HG02798 (cell line): Measurements from ENCODE around the gene HNRNPUL2.

Source experiments
- ATAC-seq: cut with Tn5 transposase; IDR thresholded peaks from one replicate; pipeline ENCODE4 v1.9.1; 2021; ENCODE audit warnings: mild to moderate bottlenecking; ENCODE audit not compliant: unreplicated experiment, poor library complexity

HNRNPUL2 gene

DNA sequence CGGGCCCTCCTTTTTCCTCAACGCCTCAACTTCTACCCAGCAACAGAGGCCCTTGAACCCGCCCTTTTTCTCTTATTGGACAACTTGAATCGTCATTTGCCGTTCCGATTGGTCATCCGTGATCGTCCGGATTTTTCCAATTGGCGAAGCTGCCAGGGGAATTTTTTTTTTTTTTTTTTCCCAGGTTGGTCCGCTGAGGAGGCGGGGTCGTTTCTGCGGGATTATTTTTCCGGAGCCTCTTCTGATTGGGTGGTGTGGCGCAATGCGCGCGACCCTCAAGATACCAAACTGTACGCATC, 564 bp upstream of the HNRNPUL2 start:
- peak; percentile 65 for ATAC-seq

GRCh38 chr11:62726915-62727164, 417 bp downstream of the HNRNPUL2 start:
- no peak for ATAC-seq

GRCh38 chr11:62726156-62726914, 922 bp downstream of the HNRNPUL2 start:
- ATAC-seq = no peak

GRCh38 chr11:62725646-62726045, 1.6 kb downstream of the HNRNPUL2 start:
- no peak for ATAC-seq

- ATAC-seq = no peak
Observed at GRCh38 chr11:62724171-62724570, 3.1 kb downstream of the HNRNPUL2 start.

DNA sequence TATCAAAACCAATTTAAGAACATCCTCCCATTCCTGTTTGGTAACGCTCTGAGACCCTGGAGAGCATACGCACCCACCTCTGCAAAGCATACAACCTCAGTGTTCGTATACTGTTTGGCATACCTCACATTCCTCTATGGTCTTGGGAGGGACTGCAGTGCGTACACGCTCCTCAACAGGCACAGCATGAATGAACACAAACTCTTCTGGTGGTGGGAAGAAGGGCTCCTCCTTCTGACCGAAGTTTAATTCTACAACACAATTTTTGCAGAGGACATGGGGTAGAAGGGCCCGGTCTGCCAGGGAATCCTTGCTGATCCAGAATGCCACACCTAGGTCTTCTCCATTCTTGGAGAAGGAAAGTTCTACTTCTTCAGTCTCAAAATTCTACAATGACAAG, 5.3 kb downstream of the HNRNPUL2 start:
- ATAC-seq = no peak

DNA sequence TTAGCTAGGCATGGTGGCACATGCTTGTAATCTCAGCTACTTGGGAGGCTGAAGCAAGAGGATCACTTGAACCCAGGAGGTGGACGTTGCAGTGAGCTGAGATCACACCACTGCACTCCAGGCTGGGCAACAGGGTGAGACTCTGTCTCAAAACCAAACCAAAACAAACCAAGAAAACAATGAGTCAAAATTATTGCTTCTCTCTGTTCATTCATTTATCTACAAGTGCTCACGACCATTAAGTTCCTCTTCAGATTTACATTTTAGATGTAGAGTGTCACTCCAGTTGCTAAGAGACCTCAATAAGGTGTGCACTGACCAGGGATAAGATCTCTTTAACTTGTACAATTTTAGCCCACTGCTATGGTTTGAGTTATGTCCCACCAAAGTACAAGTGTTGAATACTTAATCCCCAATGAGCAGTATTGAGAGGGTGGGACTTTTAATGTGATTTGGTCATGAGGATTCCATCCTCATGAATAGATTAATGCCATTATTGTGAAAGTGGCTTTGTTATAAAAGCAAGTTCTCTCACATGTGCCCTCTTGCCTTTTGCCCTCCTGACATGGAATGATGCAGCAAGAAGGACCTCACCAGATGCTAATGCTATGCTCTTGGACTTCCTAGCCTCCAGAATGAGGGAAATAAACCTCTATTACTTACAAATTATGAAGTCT, 7.8 kb downstream of the HNRNPUL2 start:
- no peak for ATAC-seq

GRCh38 chr11:62716816-62717215, 10.4 kb downstream of the HNRNPUL2 start:
- ATAC-seq = no peak

DNA sequence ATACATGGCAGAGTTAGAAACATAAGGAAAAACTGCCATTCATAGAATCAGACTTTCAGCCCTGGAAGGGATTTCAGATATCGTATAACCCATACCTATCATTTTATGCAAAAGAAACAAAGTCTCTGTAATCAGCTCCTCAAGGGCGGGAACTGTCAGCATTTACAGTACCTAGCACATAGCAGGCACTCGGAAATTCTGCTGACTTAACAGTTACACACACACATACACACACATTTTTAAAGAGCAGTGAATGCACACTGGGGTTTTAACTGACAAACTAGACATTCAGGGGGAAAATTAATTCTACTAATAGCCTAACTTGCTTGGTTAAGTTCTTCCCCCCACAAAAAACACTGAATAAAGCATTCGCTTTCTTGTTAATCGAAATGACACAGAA, 11.1 kb downstream of the HNRNPUL2 start:
- no peak for ATAC-seq

- no peak for ATAC-seq
Observed at GRCh38 chr11:62715150-62716130, 11.8 kb downstream of the HNRNPUL2 start.

DNA sequence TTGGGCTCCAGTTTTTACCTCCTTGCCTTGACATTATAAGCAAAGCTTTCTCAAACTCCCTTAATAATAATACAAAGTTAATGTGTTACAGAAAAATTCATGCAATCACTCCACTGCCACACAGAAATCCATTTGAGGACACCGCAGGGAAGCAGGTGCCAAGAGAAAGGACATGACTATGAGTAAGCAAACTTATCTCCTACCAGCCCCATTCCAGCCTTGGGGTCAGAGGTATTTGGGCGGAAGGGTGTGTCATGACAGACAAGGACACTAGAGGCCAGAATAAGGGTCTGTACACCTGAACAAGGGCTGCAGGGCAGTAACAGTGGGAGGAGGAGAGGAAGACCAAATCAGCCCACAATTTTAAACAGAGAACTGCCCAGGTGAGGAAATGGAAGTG, 13.9 kb downstream of the HNRNPUL2 start:
- no peak for ATAC-seq

DNA sequence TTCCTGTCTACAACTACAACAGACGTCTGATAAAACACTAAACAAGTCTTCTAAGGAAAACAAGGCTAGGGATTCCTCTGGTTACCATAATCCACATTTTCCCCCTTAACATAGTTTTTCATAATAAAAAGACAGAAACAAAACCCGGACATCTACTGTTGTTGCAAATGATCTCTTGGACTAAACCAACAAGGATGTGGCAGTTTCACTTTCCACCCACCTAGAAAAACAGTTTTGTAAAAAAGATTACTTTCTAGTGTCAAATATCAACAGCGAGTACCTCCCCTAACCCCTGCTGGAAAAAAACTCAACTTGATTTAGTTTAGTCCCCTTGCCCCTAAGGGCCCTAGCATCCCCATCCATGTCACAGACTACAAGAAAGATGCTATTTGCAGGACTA, 14.4 kb downstream of the HNRNPUL2 start:
- ATAC-seq = no peak

DNA sequence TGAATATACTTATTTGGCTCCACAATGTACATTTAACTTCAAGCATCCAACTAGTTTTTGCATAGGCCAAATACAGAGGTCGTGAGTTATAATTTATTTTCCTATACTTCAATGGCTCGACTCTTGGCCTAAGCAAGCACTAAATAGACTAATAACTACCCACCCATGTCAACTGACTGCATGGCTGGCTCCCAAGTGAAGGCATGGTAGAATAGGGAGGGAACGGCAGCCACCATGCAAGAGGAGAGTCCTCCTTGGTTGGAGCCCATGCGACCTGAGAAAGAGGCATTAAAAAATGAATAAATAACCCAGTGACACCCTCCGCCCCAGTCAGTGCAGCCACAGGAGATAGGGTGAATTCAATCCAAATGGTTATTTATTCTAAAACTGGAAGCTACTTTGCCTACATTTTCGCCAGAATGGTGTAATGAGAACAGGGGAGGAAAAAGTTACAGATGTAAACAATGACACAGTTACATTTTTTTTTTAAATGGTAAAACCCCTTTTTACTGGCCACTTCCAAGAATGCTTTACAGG, 14.9 kb downstream of the HNRNPUL2 start:
- no peak for ATAC-seq

DNA sequence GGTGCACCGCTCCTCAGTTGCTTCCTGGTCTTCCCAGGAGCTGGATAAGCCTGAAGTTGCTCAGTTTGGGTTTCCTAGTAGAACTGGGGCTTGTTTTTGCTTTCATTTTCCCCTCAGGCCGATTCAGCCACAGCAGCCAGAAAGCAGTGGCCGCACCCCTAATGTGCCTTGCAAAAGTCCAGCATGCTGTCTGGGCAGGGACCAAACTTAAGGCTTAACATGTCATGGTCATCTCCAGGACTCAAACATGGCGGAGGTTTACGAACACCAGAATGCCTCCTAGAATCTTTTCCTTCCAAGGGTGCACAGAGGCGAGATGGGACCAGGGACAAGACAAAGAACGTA, 17.3 kb downstream of the HNRNPUL2 start:
- ATAC-seq = no peak

DNA sequence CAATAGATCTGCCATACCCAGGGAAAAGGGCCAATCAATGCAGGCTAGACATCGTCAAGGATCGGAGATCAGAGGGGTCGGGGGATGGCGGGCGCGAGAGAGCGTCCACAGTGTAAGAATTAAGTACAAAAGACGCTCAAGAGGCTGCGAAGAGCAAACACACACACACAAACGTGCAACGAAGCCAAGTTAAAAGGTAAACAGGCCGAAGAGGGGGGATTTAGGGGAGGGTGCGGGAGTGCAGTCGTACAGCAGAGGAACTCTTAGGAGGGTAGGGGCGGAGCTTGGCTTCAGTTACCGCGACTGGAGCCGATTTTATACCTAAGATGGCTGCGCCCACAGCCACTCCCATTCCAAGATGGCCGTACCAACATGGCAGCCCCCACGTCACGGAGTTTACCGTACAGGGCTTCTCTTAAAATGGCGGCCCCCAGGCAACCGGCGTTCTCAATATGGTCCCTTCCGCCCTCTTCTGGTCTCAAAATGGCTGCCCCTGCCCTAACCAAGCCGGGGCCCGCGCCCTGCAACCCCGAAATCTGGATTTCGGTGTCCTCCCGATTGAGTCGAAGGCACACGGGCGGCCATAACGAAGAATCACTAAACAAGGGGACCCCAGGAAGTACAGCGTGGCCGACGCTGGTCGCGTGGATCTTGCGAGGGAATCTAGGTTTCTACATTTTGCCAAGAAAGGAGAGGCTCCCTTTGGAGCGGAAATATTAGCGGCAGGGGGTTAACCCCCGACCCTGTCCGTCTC, 17.8 kb downstream of the HNRNPUL2 start:
- peak; percentile 77 for ATAC-seq

- no peak for ATAC-seq
Observed at GRCh38 chr11:62708793-62709192, 18.5 kb downstream of the HNRNPUL2 start.

GRCh38 chr11:62708392-62708791, 18.9 kb downstream of the HNRNPUL2 start:
- no peak for ATAC-seq

DNA sequence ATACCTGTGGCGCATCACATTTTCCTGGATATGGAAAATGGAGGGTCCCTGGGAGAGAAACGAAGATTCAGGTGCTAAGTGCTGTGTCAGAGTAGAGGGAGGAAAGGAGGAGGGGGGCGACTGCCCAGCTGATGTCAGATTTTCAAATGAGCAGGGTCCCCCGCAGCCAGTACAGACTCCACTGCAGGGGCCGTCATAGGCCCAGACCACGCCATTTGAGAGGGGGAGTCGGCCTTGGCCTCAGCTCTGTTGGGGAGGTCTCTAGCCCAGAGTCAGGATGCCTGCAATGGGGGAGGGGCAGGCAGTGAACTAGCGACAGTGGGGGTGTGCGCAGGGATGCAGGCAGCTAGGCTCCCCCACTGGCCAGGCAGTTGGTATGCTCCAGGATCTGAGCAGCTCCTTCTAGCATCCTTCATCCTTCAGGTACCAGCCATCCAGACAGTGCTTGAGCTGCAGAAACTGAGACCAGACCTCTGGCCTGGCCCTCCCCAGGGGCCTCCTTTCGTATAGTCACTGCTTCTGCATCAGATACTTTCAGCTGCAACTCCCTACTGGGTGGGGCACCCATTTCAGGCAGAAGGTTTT, 19.9 kb downstream of the HNRNPUL2 start, which contains the start of the genes BSCL2 and GNG3:
Gene BSCL2 (minus strand): TSS at position 148 of the 585 bp plus-strand sequence. CDS start 229 bp downstream, outside the sequence.
Gene GNG3 (plus strand): TSS at position 400 of the 585 bp plus-strand sequence. CDS start 620 bp downstream, outside the sequence.
- ATAC-seq = no peak

DNA sequence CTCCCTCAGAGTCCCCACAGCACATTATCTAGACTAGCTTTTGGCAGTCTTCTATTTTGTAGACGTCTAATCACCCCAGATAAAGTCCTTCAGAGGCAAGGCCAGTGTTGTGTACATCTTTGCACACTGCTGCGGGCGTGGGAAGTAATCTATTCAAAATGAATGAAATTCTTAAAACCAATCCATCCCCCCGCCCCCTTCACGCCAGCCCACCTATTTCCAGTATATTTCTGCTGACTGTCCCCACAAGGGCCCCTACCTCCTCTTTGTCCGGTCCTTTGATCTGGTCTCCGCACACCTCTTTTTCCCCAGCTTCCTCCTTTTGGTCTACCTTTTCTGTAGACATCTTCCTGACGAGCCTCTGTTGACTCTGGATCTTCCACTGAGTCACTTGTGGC, 20.4 kb downstream of the HNRNPUL2 start:
- no peak for ATAC-seq
